CD4-positive, alpha-beta memory T cell (primary cell): ENCODE data around the gene GASK1A. TPM values are rescaled to one million over a fixed set of nuclear protein-coding genes. Genes with fewer than 3 reads are reported as not detected.

Source experiments
- CTCF ChIA-PET: fragments of 350-600 bp; sonication (Branson Sonifier 250); formaldehyde crosslinking; loops from one replicate; lab custom pipeline; 2021; ENCODE audit warnings: inconsistent platforms; ENCODE audit not compliant: partially characterized antibody; lab: Charles Lee
- POLR2A ChIA-PET: fragments of 350-600 bp; sonication (Branson Sonifier 250); formaldehyde crosslinking; loops from one replicate; lab custom pipeline; 2021; ENCODE audit not compliant: partially characterized antibody; lab: Charles Lee
- DNase-seq, 5 donors: peaks; one replicate each; pipeline versions ENCODE4 v3.0.0 to v3.0.0-alpha.2; 2020 to 2022; ENCODE audit warnings: mixed read lengths in 1 of 5
- H3K27ac ChIP-seq: one replicate; pipeline ENCODE4 v1.7.0; 2013; ENCODE audit warnings: low read depth, low read length
- H3K27me3 ChIP-seq: 2 replicates; pipeline ENCODE4 v1.7.0; 2013; ENCODE audit warnings: mild to moderate bottlenecking, low read length, moderate library complexity; ENCODE audit not compliant: insufficient read depth
- H3K36me3 ChIP-seq: 2 replicates; pipeline ENCODE4 v1.7.0; 2013; ENCODE audit warnings: mild to moderate bottlenecking, low read length, moderate library complexity; ENCODE audit not compliant: insufficient read depth
- H3K4me1 ChIP-seq: 2 replicates; pipeline ENCODE4 v1.7.0; 2013; ENCODE audit warnings: mild to moderate bottlenecking, low read length, moderate library complexity; ENCODE audit not compliant: insufficient read depth
- H3K4me3 ChIP-seq, 2 donors: one replicate each; pipeline ENCODE4 v1.7.0; 2013; ENCODE audit warnings: low read length in 2 of 2, mild to moderate bottlenecking in 1 of 2
- H3K9me3 ChIP-seq, 2 donors: one replicate each; pipeline ENCODE4 v1.7.0; 2013; ENCODE audit warnings: low read length in 2 of 2, control low read depth in 1 of 2; ENCODE audit not compliant: control insufficient read depth in 1 of 2
- H3K27ac Mint-ChIP-seq, 7 donors: one replicate each; pipeline ENCODE4 v1.8.0; 2020 to 2021; ENCODE audit warnings: mixed read lengths in 7 of 7, mild to moderate bottlenecking in 6 of 7, inconsistent platforms in 3 of 7, moderate library complexity in 3 of 7
- H3K27me3 Mint-ChIP-seq, 2 donors: one replicate each; pipeline ENCODE4 v1.8.0; 2020 to 2021; ENCODE audit warnings: mixed read lengths in 2 of 2
- H3K36me3 Mint-ChIP-seq, 2 donors: one replicate each; pipeline ENCODE4 v1.8.0; 2020 to 2021; ENCODE audit warnings: mixed read lengths in 2 of 2, inconsistent platforms in 1 of 2, mild to moderate bottlenecking in 1 of 2
- H3K4me1 Mint-ChIP-seq, 4 donors: one replicate each; pipeline ENCODE4 v1.8.0; 2020 to 2021; ENCODE audit warnings: mixed read lengths in 4 of 4, mild to moderate bottlenecking in 1 of 4
- H3K4me3 Mint-ChIP-seq, 8 donors: one replicate each; pipeline ENCODE4 v1.8.0; 2020 to 2021; ENCODE audit warnings: mixed read lengths in 8 of 8, mild to moderate bottlenecking in 7 of 8, moderate library complexity in 6 of 8, inconsistent platforms in 3 of 8
- H3K9me3 Mint-ChIP-seq, 8 donors: one replicate each; pipeline ENCODE4 v1.8.0; 2020 to 2021; ENCODE audit warnings: mixed read lengths in 8 of 8, mild to moderate bottlenecking in 5 of 8, inconsistent platforms in 3 of 8, moderate library complexity in 1 of 8
- intact Hi-C: fragments of 100-400 bp; cut with micrococcal nuclease; formaldehyde crosslinking; loops from one replicate; pipeline ENCODE4 v1.15.1; 2023
- polyA plus RNA-seq, 2 donors: library from polyadenylated mRNA; unstranded; fragments of 300-500 nt; fragmentation: Illumina TruSeq; gene quantifications; one replicate each; pipeline ENCODE4 v1.2.3, GENCODE V29; 2021
- total RNA-seq, 2 experiments: library from RNA; stranded (reverse); gene quantifications; one replicate each; pipeline ENCODE4 v1.2.3, GENCODE V29; 2021

GASK1A gene
- total and polyA plus RNA-seq, 4 experiments from 2014 or later = not detected

DNA sequence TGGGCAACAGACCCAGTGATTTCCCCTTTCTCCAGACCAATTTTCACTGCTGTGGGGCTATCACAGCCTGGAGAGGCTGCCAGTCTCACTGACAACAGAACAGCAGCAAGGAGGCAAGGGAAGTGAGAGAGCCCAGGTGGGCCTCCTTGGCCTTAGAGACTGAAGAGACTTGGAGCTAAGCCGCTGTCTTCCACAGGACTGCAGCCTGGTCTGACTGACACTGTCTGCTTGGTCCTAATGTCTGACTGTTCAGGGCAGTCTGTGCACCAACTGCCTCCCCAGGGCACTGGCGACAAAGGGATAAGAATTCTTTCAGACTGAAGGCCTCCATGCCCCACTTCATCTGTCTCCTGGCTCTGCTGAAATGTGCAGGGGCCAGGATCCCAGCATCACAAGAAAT is 115.3 kb downstream of the GASK1A start:
- intact Hi-C loops = no loop called here
- Histone ChIP-seq H3K27me3 (no peaks in the 10 kb centered on the region), H3K4me1 (no peaks in the 10 kb centered on the region), H3K9me3 (no peaks in the 10 kb centered on the region), H3K27ac (no peak overlapping the region), H3K36me3 (no peaks in the 10 kb centered on the region), H3K4me3 (no peak overlapping the region)
- no peak overlapping the region for H3K4me3 Mint-ChIP-seq
- no peaks in the 10 kb centered on the region for H3K27me3 Mint-ChIP-seq
- H3K36me3 Mint-ChIP-seq = peaks cover 3 to 4% of the 10 kb centered on the region in 2 donors
- no peak for DNase-seq
- no peak overlapping the region for H3K27ac Mint-ChIP-seq
- ChIA-PET CTCF (no interaction called here), POLR2A (no interaction called here)
- peaks cover 0 to 9% (median 5%) of the 10 kb centered on the region in 4 donors for H3K4me1 Mint-ChIP-seq
- no peaks in the 10 kb centered on the region for H3K9me3 Mint-ChIP-seq

DNA sequence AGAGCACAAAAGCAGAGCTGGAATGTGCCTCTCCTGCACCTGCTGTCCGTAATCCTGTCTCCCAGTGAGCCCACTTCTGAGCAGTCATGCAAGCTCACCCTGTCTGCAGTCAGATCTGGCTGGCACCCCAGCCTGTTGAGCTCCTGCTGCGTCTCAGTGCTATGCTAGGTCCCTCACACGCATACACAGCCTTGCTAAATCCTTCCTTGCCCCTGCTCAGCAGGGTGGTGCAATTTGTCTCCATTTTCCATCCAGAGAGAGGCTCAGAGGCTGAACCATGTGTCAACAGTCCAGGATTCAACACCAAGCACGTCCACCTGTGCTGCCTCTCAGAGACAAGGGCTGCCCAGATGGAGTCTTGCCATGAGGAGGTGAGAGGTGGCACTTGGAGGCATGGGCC is 115.7 kb downstream of the GASK1A start:
- Mint-ChIP-seq H3K4me1 (peaks cover 0 to 9% (median 5%) of the 10 kb centered on the region in 4 donors), H3K4me3 (no peak overlapping the region), H3K9me3 (no peaks in the 10 kb centered on the region), H3K27me3 (no peaks in the 10 kb centered on the region), H3K36me3 (peaks cover 3 to 4% of the 10 kb centered on the region in 2 donors), H3K27ac (peak overlapping the region in 1 of 7 donors; percentile 42)
- ChIA-PET POLR2A (no interaction called here), CTCF (no interaction called here)
- Histone ChIP-seq H3K4me3 (no peak overlapping the region), H3K9me3 (no peaks in the 10 kb centered on the region), H3K27ac (no peak overlapping the region), H3K4me1 (no peaks in the 10 kb centered on the region), H3K36me3 (no peaks in the 10 kb centered on the region), H3K27me3 (no peaks in the 10 kb centered on the region)
- intact Hi-C loops = no loop called here
- DNase-seq = no peak

DNA sequence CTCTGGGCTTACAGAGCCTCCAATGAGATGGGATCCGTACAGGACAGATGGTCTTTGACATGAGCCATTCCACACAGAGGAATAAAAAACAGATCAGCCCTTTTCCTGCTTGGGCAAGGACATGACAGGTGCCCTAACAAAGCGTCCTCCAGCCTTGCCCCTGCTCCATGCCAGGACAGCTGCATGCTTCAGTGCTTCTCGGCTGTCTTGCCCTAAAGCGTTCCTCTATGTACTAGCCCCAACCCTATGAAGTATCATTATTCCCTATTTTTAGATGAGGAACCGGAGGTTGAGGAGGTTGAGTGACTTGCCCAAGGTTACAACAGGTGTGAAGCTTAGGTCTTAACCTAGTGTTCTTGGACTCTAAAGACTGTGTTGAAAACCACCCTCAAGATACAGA is 116.3 kb downstream of the GASK1A start:
- Mint-ChIP-seq H3K27me3 (no peaks in the 10 kb centered on the region), H3K27ac (no peak overlapping the region), H3K9me3 (no peaks in the 10 kb centered on the region), H3K4me3 (no peak overlapping the region), H3K4me1 (peaks cover 0 to 9% (median 6%) of the 10 kb centered on the region in 4 donors), H3K36me3 (peaks cover 3 to 4% of the 10 kb centered on the region in 2 donors)
- intact Hi-C loops = no loop called here
- Histone ChIP-seq H3K4me3 (no peak overlapping the region), H3K27ac (no peak overlapping the region), H3K4me1 (no peaks in the 10 kb centered on the region), H3K27me3 (no peaks in the 10 kb centered on the region), H3K36me3 (no peaks in the 10 kb centered on the region), H3K9me3 (no peaks in the 10 kb centered on the region)
- no peak for DNase-seq
- ChIA-PET POLR2A (no interaction called here), CTCF (no interaction called here)

DNA sequence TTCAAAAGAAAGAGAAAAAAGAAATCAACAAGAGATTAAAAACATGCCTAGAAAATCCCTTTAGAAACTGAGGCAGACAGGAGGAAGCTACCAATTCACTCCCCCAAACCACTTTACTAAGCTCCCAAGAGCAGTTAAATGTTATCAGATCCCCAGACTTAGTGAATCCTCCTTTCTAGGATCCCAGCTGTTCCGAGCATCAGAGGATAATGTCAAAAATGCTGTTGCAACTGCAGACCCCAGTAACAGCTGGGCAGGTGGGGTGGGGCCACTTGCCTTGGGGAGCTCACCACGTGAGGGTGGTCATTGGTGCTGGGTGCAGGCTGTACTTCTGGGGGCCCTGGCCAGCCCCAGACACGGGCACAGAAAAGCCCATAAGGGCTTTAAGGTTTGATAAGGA is 117.7 kb downstream of the GASK1A start:
- no peaks in the 10 kb centered on the region for H3K9me3 ChIP-seq
- Mint-ChIP-seq H3K27ac (no peak overlapping the region), H3K36me3 (peaks cover 3 to 5% of the 10 kb centered on the region in 2 donors), H3K4me1 (peaks cover 0 to 9% (median 6%) of the 10 kb centered on the region in 4 donors), H3K4me3 (no peak overlapping the region), H3K27me3 (no peaks in the 10 kb centered on the region), H3K9me3 (no peaks in the 10 kb centered on the region)
- H3K36me3 ChIP-seq = no peaks in the 10 kb centered on the region
- CTCF ChIA-PET = interaction anchor here (1.5 kb wide), 1 partner anchor 8 kb away, joined by 5 read pairs; no protein-coding TSS in a partner anchor
- no peak for DNase-seq
- no peaks in the 10 kb centered on the region for H3K4me1 ChIP-seq
- H3K4me3 ChIP-seq = no peak overlapping the region
- H3K27ac ChIP-seq = no peak overlapping the region
- POLR2A ChIA-PET = no interaction called here
- H3K27me3 ChIP-seq = no peaks in the 10 kb centered on the region
- intact Hi-C loops = no loop called here

DNA sequence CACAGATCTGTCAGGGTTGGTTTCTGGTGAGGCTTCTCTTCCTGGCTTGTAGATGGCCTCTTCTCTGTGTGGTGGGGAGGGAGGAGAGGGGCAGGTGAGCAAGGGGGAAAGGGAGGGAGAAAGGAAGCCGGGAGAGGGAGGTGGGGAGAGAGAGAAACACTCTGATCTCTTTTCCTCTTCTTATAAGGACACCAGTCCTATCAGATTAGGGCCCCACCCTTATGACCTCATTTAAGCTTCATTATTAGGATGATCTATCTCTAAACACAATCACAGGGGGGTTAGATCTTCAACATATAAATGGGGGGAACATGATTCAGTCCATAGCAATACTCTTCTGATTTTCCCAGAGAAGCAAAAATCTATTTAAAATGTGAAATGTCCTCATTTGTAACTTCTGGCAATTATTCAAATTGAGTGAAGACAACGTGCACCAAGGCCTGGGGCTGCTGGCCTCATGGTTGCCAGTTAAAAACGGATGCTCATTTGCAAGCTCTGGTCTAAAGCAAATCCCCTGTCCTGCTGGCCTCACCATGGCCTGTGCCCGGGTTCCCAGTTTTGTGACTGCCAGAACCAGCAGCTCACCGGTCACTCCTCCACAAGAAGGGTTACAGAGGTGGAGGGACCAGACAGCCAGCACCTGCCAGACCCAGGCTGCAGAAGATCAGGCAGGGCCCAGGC is 118.4 kb downstream of the GASK1A start:
- intact Hi-C loops = no loop called here
- peaks cover 0 to 9% (median 6%) of the 10 kb centered on the region in 4 donors for H3K4me1 Mint-ChIP-seq
- Histone ChIP-seq H3K27me3 (no peaks in the 10 kb centered on the region), H3K4me3 (no peak overlapping the region), H3K4me1 (no peaks in the 10 kb centered on the region), H3K27ac (no peak overlapping the region), H3K36me3 (no peaks in the 10 kb centered on the region), H3K9me3 (no peaks in the 10 kb centered on the region)
- no peak overlapping the region for H3K4me3 Mint-ChIP-seq
- H3K36me3 Mint-ChIP-seq = peaks cover 3% of the 10 kb centered on the region in 2 donors
- peak overlapping the region in 1 of 7 donors; percentile 7 for H3K27ac Mint-ChIP-seq
- ChIA-PET POLR2A (no interaction called here), CTCF (interaction anchor here (1.3 to 1.5 kb wide), 2 partner anchors 9 to 135 kb away, joined by 5 read pairs; no protein-coding TSS in a partner anchor)
- H3K27me3 Mint-ChIP-seq = no peaks in the 10 kb centered on the region
- no peak for DNase-seq
- H3K9me3 Mint-ChIP-seq = no peaks in the 10 kb centered on the region

DNA sequence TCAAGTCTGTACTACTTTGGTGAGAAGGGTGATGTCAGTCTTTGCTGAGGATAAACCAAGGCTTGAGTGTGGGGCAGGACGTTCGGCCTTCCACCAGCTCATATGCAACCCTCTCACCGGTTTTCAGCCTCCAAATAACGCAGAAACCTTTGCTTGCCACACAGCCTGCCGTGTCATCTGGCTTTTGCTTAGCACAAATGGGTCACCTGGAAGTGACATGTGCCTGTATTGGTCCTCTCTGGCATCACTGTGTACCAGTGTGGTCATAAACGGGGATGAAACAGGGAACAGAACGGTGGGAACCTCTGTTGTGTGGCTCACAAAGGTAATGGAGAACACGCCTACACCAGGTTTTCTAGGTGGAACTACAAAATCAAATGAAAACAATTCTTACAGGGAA is 119.7 kb downstream of the GASK1A start:
- Mint-ChIP-seq H3K4me1 (peaks cover 0 to 5% (median 3%) of the 10 kb centered on the region in 4 donors), H3K4me3 (no peak overlapping the region), H3K27me3 (no peaks in the 10 kb centered on the region), H3K9me3 (no peaks in the 10 kb centered on the region), H3K27ac (no peak overlapping the region), H3K36me3 (peaks cover 3% of the 10 kb centered on the region in 2 donors)
- Histone ChIP-seq H3K4me3 (no peak overlapping the region), H3K27ac (no peak overlapping the region), H3K4me1 (no peaks in the 10 kb centered on the region), H3K9me3 (no peaks in the 10 kb centered on the region), H3K27me3 (no peaks in the 10 kb centered on the region), H3K36me3 (no peaks in the 10 kb centered on the region)
- POLR2A ChIA-PET = no interaction called here
- intact Hi-C loops = no loop called here
- no peak for DNase-seq
- CTCF ChIA-PET = interaction anchor here (1.3 kb wide), 1 partner anchor 137 kb away, joined by 5 read pairs; no protein-coding TSS in a partner anchor

DNA sequence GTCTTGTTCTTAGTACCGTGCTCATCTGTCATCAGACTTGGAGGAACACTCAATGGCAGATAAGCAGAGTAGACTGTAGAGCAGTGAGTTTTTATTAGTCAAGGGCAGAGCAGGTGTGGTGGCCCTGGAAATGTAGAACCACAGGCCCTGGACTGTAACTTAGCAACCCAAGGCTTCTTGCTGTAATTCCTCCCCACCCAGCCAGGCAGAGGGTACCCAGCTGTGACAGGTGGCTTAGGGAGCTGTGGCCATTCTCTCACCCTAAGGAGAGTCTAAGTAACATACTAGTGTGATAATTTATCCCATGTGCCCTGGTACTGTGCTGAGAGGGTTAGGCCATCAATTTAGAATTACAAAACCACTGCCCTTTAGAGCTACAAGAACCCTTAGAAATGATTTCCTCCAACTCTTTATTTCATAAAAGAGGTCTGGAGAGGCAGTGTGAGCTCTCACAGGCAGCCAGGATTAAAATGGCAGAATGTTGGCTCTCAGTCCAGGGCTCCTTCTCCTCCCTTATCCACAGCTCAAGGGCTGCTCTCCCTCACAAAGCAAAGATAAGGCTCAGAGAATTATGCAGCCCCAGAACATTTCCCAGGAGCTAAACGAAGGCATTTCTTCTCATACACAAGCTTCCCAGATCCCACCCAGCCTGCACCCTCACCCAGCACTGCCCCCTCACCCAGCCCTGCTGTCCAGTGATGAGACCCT is 123.8 kb downstream of the GASK1A start:
- H3K4me1 ChIP-seq = peaks cover 21% of the 10 kb centered on the region
- H3K27me3 ChIP-seq = no peaks in the 10 kb centered on the region
- H3K9me3 ChIP-seq = no peaks in the 10 kb centered on the region
- Mint-ChIP-seq H3K9me3 (no peaks in the 10 kb centered on the region), H3K27ac (peak overlapping the region in 1 of 7 donors; percentile 12), H3K4me1 (peaks cover 14 to 22% (median 15%) of the 10 kb centered on the region in 4 donors), H3K36me3 (peaks cover 0 to 3% of the 10 kb centered on the region in 2 donors), H3K4me3 (peak overlapping the region in 2 of 8 donors; percentile 24 to 59), H3K27me3 (peaks cover 0 to 1% of the 10 kb centered on the region in 2 donors)
- intact Hi-C loops = loop anchor here (10.0 kb wide), 2 partner anchors 92 to 1138 kb away; partner anchors contain the start of gene ULK4
- no peak overlapping the region for H3K27ac ChIP-seq
- ChIA-PET CTCF (interaction anchor here (1.1 to 1.5 kb wide), 2 partner anchors 31 to 81 kb away, joined by 4 read pairs; no protein-coding TSS in a partner anchor), POLR2A (no interaction called here)
- no peak overlapping the region for H3K4me3 ChIP-seq
- H3K36me3 ChIP-seq = no peaks in the 10 kb centered on the region
- DNase-seq = no peak
